COLO668 (cell line): Measurements from ENCODE around the gene SYT7.
"Not testable (repeated sequence)": the region's sequence is repeated elsewhere in the genome, so short reads cannot be mapped to it uniquely, and the experiment has no call there.

ENCODE experiments used
- DNase-seq: peaks from one replicate; lab custom pipeline; 2025; ENCODE audit not compliant: unreplicated experiment; lab: John Stamatoyannopoulos, UW

Gene SYT7

GRCh38 chr11:61581030-61581928, at the start of gene SYT7:
SYT7 (minus strand) TSS chr11:61581076; CDS start chr11:61580820, 256 bp downstream.
- DNase-seq = peak; percentile 97

GRCh38 chr11:61630089-61630488, 49.2 kb upstream of the SYT7 start:
- DNase-seq = no peak

GRCh38 chr11:61629082-61629833, 48.4 kb upstream of the SYT7 start:
- DNase-seq = no peak

GRCh38 chr11:61628662-61628970, 47.7 kb upstream of the SYT7 start:
- DNase-seq = no peak

- DNase-seq = peak; percentile 76
Measured at GRCh38 chr11:61627850-61628661, 47.2 kb upstream of the SYT7 start.

- DNase-seq = peak; percentile 92
Measured at GRCh38 chr11:61626580-61627380, 45.9 kb upstream of the SYT7 start.

- DNase-seq = no peak
Measured at GRCh38 chr11:61625525-61625924, 44.6 kb upstream of the SYT7 start.

GRCh38 chr11:61621917-61622585, 41.2 kb upstream of the SYT7 start:
- DNase-seq = no peak

GRCh38 chr11:61619471-61620226, 38.8 kb upstream of the SYT7 start:
- no peak for DNase-seq

GRCh38 chr11:61618978-61619377, 38.1 kb upstream of the SYT7 start:
- DNase-seq = no peak

- DNase-seq = no peak
Measured at GRCh38 chr11:61617515-61617914, 36.6 kb upstream of the SYT7 start.

- no peak for DNase-seq
Measured at GRCh38 chr11:61616434-61616833, 35.6 kb upstream of the SYT7 start.

- DNase-seq = not testable (repeated sequence)
Measured at GRCh38 chr11:61614782-61615181, 33.9 kb upstream of the SYT7 start.

- DNase-seq = no peak
Measured at GRCh38 chr11:61613870-61614269, 33.0 kb upstream of the SYT7 start.

- DNase-seq = no peak
Measured at GRCh38 chr11:61613051-61613450, 32.2 kb upstream of the SYT7 start.

GRCh38 chr11:61611309-61611708, 30.4 kb upstream of the SYT7 start:
- DNase-seq = no peak

- no peak for DNase-seq
Measured at GRCh38 chr11:61610905-61611304, 30.0 kb upstream of the SYT7 start.

- DNase-seq = peak; percentile 57
Measured at GRCh38 chr11:61609980-61610366, 29.1 kb upstream of the SYT7 start.
